Nephron progenitor cell (in vitro differentiated cells): ENCODE data around the gene ACOT4.
"Not testable (repeated sequence)": the region's sequence is repeated elsewhere in the genome, so short reads cannot be mapped to it uniquely, and the experiment has no call there.

ENCODE experiments used
- DNase-seq: peaks from one replicate; pipeline ENCODE4 v3.0.0; 2021
- H3K27ac Mint-ChIP-seq: 2 replicates; pipeline ENCODE4 v1.8.0; 2021; ENCODE audit warnings: mild to moderate bottlenecking, moderate library complexity, mixed read lengths
- H3K27me3 Mint-ChIP-seq: 2 replicates; pipeline ENCODE4 v1.8.0; 2021; ENCODE audit warnings: mild to moderate bottlenecking, low read depth, mixed read lengths; ENCODE audit not compliant: poor library complexity
- H3K36me3 Mint-ChIP-seq: 2 replicates; pipeline ENCODE4 v1.8.0; 2021; ENCODE audit warnings: low read depth, mixed read lengths
- H3K4me1 Mint-ChIP-seq: 2 replicates; pipeline ENCODE4 v1.8.0; 2021; ENCODE audit warnings: mixed read lengths
- H3K4me3 Mint-ChIP-seq: 2 replicates; pipeline ENCODE4 v1.8.0; 2021; ENCODE audit warnings: mild to moderate bottlenecking, moderate library complexity, mixed read lengths
- H3K9me3 Mint-ChIP-seq: 2 replicates; pipeline ENCODE4 v1.8.0; 2021; ENCODE audit warnings: mild to moderate bottlenecking, moderate library complexity, mixed read lengths
- CTCF ChIP-seq: fragments of 200-600 bp; sonication (generic); IDR thresholded peaks from 2 replicates; pipeline ENCODE4 v1.5.0; 2021; ENCODE audit warnings: antibody characterized with exemption

Gene ACOT4

GRCh38 chr14:73567358-73567757 is 24.3 kb upstream of the ACOT4 start:
- H3K4me3 Mint-ChIP-seq, result peak overlapping the region; percentile 89
- H3K27me3 Mint-ChIP-seq, result peaks cover 15% of the 10 kb centered on the region
- H3K36me3 Mint-ChIP-seq, result peaks cover 21% of the 10 kb centered on the region
- H3K27ac Mint-ChIP-seq, result no peak overlapping the region
- no peak for DNase-seq
- peaks cover 20% of the 10 kb centered on the region for H3K9me3 Mint-ChIP-seq
- TF ChIP-seq CTCF, result no peak
- peaks cover 44% of the 10 kb centered on the region for H3K4me1 Mint-ChIP-seq

- no peak for TF ChIP-seq CTCF
- peaks cover 18% of the 10 kb centered on the region for H3K36me3 Mint-ChIP-seq
- H3K27me3 Mint-ChIP-seq, result peaks cover 15% of the 10 kb centered on the region
- H3K27ac Mint-ChIP-seq, result no peak overlapping the region
- DNase-seq, result no peak
- H3K9me3 Mint-ChIP-seq, result peaks cover 11% of the 10 kb centered on the region
- H3K4me3 Mint-ChIP-seq, result peak overlapping the region; percentile 89
- H3K4me1 Mint-ChIP-seq, result peaks cover 44% of the 10 kb centered on the region
These were observed 23.5 kb upstream of the ACOT4 start for GRCh38 chr14:73567951-73568885.

GRCh38 chr14:73568886-73569184 is 22.8 kb upstream of the ACOT4 start:
- not testable (repeated sequence) for H3K9me3 Mint-ChIP-seq, DNase-seq
- peak overlapping the region; percentile 94 for H3K27ac Mint-ChIP-seq
- H3K4me1 Mint-ChIP-seq, result peaks cover 44% of the 10 kb centered on the region
- peak overlapping the region; percentile 89 for H3K4me3 Mint-ChIP-seq
- peaks cover 23% of the 10 kb centered on the region for H3K36me3 Mint-ChIP-seq
- peaks cover 15% of the 10 kb centered on the region for H3K27me3 Mint-ChIP-seq

- Mint-ChIP-seq H3K27me3 (peaks cover 18% of the 10 kb centered on the region), H3K4me1 (peaks cover 44% of the 10 kb centered on the region)
These were observed 22.3 kb upstream of the ACOT4 start, which contains the start of gene ACOT2 for GRCh38 chr14:73569185-73569958. ACOT2 (plus strand) TSS chr14:73569213; CDS start chr14:73569241, 28 bp downstream.

GRCh38 chr14:73570913-73571312 is 20.8 kb upstream of the ACOT4 start:
- Mint-ChIP-seq H3K36me3 (peaks cover 32% of the 10 kb centered on the region), H3K4me1 (peaks cover 32% of the 10 kb centered on the region), H3K27me3 (peaks cover 17% of the 10 kb centered on the region)
- TF ChIP-seq CTCF, result peak; percentile 41
- H3K27ac Mint-ChIP-seq, H3K9me3 Mint-ChIP-seq, H3K4me3 Mint-ChIP-seq: not testable (repeated sequence)
- DNase-seq, result peak; percentile 54

More at GRCh38 chr14:73569185-73569958, 22.3 kb upstream of the ACOT4 start, which contains the start of gene ACOT2:
- DNase-seq, result peak; percentile 41
- not testable (repeated sequence) for H3K9me3 Mint-ChIP-seq
- H3K36me3 Mint-ChIP-seq, result peaks cover 26% of the 10 kb centered on the region
- peak within 1 kb of the TSS; percentile 89 for H3K4me3 Mint-ChIP-seq
- H3K27ac Mint-ChIP-seq, result peak within 1 kb of the TSS; percentile 94

GRCh38 chr14:73573034-73573433 is 18.6 kb upstream of the ACOT4 start:
- H3K9me3 Mint-ChIP-seq, H3K4me3 Mint-ChIP-seq, DNase-seq: not testable (repeated sequence)
- Mint-ChIP-seq H3K27ac (peak overlapping the region; percentile 75), H3K36me3 (peaks cover 34% of the 10 kb centered on the region), H3K4me1 (peaks cover 20% of the 10 kb centered on the region), H3K27me3 (peaks cover 17% of the 10 kb centered on the region)

- Mint-ChIP-seq H3K4me1 (peaks cover 13% of the 10 kb centered on the region), H3K36me3 (peaks cover 34% of the 10 kb centered on the region), H3K27me3 (peaks cover 14% of the 10 kb centered on the region)
- H3K27ac Mint-ChIP-seq, H3K4me3 Mint-ChIP-seq, H3K9me3 Mint-ChIP-seq, DNase-seq: not testable (repeated sequence)
These were observed 17.9 kb upstream of the ACOT4 start for GRCh38 chr14:73573740-73574139.

- DNase-seq, H3K4me3 Mint-ChIP-seq, H3K4me1 Mint-ChIP-seq, H3K27ac Mint-ChIP-seq, H3K9me3 Mint-ChIP-seq: not testable (repeated sequence)
- Mint-ChIP-seq H3K27me3 (peaks cover 12% of the 10 kb centered on the region), H3K36me3 (peaks cover 34% of the 10 kb centered on the region)
These were observed 17.4 kb upstream of the ACOT4 start for GRCh38 chr14:73574251-73574650.
